Fibroblast of villous mesenchyme (primary cell): ENCODE measurements around the gene FCGBP. TPM values are rescaled to one million over a fixed set of nuclear protein-coding genes. Genes with fewer than 3 reads are reported as not detected.
A peak's percentile ranks its signal among the peaks of the same experiment; 100 is the strongest.

ENCODE experiments used
- DNase-seq: peaks from one replicate; pipeline ENCODE4 v3.0.0-alpha.2; 2010; ENCODE audit warnings: low read depth
- H3K4me3 ChIP-seq: 2 replicates; pipeline ENCODE4 v1.5.1; 2011; ENCODE audit warnings: low read depth, mild to moderate bottlenecking, low read length
- CTCF ChIP-seq: IDR thresholded peaks from 2 replicates; pipeline ENCODE4 v1.5.1; 2012; ENCODE audit warnings: low read depth, mild to moderate bottlenecking, low read length; ENCODE audit not compliant: insufficient read depth
- total RNA-seq: library from RNA; depleted of rRNA; stranded (reverse); fragments of >200 nt; gene quantifications from 2 replicates; pipeline ENCODE4 v1.2.3, GENCODE V29; 2012

The FCGBP gene
- total RNA-seq, 1 donor, result under 0.01 TPM

GRCh38 chr19:39941615-39942365 lies 7.4 kb upstream of the FCGBP start:
- no peak for TF ChIP-seq CTCF
- H3K4me3 ChIP-seq, result no peak overlapping the region
- peak; percentile 11 for DNase-seq

GRCh38 chr19:39941151-39941550 lies 6.7 kb upstream of the FCGBP start:
- no peak for DNase-seq
- H3K4me3 ChIP-seq, result no peak overlapping the region

GRCh38 chr19:39940221-39940833 lies 5.9 kb upstream of the FCGBP start:
- TF ChIP-seq CTCF, result no peak
- DNase-seq, result no peak
- H3K4me3 ChIP-seq, result no peak overlapping the region

More at GRCh38 chr19:39941151-39941550, 6.7 kb upstream of the FCGBP start:
- no peak for TF ChIP-seq CTCF

- DNase-seq, result no peak
- no peak overlapping the region for H3K4me3 ChIP-seq
- no peak for TF ChIP-seq CTCF
These were observed 5.1 kb upstream of the FCGBP start for GRCh38 chr19:39939556-39939955.

- no peak for DNase-seq
- TF ChIP-seq CTCF, result no peak
These were observed 3.4 kb upstream of the FCGBP start for GRCh38 chr19:39937787-39938186.

GRCh38 chr19:39937094-39937720 lies 2.8 kb upstream of the FCGBP start:
- no peak overlapping the region for H3K4me3 ChIP-seq
- no peak for TF ChIP-seq CTCF
- DNase-seq, result no peak

More at GRCh38 chr19:39937787-39938186, 3.4 kb upstream of the FCGBP start:
- no peak overlapping the region for H3K4me3 ChIP-seq
